GM13976 (cell line): Measurements from ENCODE around the gene AGMAT.

Experiments used
- DNase-seq: peaks from one replicate; pipeline ENCODE4 v3.0.0; 2012; ENCODE audit warnings: low spot score
- CTCF ChIP-seq: IDR thresholded peaks from 2 replicates; pipeline ENCODE4 v1.5.1; 2012; ENCODE audit warnings: borderline replicate concordance, mild to moderate bottlenecking; ENCODE audit not compliant: insufficient read depth; ENCODE audit errors: extremely low read depth, missing control alignments, control extremely low read depth
- in situ Hi-C: fragments of 300-500 bp; cut with MboI; formaldehyde crosslinking; loops from one replicate; pipeline ENCODE4 v1.12.0; 2022; ENCODE audit warnings: low sequenced_read_pairs, mixed read lengths, inconsistent platforms; ENCODE audit not compliant: unreplicated experiment

AGMAT gene

DNA sequence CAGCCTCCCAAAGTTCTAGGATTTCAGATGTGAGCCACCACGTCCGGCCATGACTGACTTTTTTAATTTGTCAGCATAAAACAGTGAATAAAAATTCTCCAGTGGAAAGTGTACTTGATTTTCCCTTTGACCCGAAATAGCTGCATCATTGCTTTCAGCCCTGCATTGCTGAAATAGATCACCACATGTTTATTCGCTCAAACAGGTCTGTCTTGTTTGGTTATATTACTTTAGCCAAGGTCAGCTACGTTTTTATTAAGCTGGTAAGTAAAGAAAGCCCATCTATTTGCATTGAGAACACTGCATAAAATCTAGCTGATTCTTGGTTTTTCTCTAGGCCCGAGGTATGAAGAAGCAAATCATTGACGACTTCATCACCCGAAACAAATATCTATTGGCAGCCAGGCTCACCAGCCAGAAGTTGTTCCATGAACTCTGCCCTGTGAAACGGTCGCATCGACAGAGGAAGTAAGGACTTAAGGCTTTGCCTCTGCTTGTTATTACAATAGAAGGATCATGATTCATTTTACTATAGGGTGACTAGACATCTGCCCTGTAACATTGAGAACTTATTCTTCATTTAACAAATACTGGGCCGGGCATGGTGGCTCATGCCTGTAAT is 25.6 kb downstream of the AGMAT start:
- in situ Hi-C loops, result no loop called here
- no peak for DNase-seq
- no peak for TF ChIP-seq CTCF

DNA sequence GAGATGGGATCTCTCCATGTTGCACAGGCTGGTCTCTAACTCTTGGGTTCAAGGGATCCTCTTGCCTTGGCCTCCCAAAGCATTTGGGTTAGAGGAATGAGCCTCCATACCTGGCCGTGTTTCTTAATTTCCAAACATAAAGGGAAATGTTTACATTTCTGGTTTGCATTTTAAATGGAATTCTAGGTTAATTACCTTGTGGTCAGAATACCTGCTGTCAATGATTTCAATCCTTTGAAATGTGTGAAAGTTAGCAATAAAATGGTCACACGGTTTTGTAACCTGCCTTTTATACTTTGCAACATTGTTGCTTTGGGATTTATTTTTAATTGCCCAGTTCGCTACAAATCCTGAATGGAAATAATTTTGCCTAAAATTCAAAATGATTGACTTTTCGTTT is 26.3 kb downstream of the AGMAT start:
- no peak for DNase-seq
- in situ Hi-C loops, result no loop called here
- no peak for TF ChIP-seq CTCF

DNA sequence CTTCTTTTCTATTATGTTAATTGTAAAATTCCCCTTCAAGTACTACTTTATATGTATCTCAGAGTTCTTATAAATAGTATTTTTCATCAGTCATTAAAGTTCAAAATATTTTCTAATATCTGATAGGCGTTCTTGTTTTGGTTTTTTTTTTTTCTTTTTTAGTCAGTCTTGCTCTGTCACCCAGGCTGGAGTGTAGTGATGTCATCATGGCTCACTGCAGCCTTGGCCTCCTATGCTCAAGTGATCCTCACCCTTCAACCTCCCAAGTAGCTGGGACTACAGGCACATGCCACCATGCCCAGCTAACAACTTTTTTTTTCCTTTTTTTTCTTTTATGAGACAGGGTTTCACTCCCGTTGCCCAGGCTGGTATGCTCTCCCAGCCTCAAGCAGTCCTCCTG is 27.3 kb downstream of the AGMAT start:
- TF ChIP-seq CTCF, result no peak
- no peak for DNase-seq
- in situ Hi-C loops, result no loop called here

GRCh38 chr1:15557008-15557407 is 27.8 kb downstream of the AGMAT start:
- in situ Hi-C loops, result no loop called here
- no peak for TF ChIP-seq CTCF
- DNase-seq, result no peak

GRCh38 chr1:15550573-15550972 is 34.3 kb downstream of the AGMAT start:
- no peak for DNase-seq
- no peak for TF ChIP-seq CTCF
- in situ Hi-C loops, result no loop called here

GRCh38 chr1:15546641-15547040 is 38.2 kb downstream of the AGMAT start:
- no peak for DNase-seq
- in situ Hi-C loops, result no loop called here
- TF ChIP-seq CTCF, result no peak
